ENCODE data around the gene R3HDM1. TPM values are rescaled to one million over a fixed set of nuclear protein-coding genes. Genes with fewer than 3 reads are reported as not detected.
A peak's percentile ranks its signal among the peaks of the same experiment; 100 is the strongest.
"Not testable (repeated sequence)": the region's sequence is repeated elsewhere in the genome, so short reads cannot be mapped to it uniquely, and the experiment has no call there.

Gene R3HDM1
- total and polyA plus RNA-seq, 2 experiments from 2014 or later = 9.2 to 18.9 TPM

GRCh38 chr2:135494917-135495316 lies 36.4 kb upstream of the R3HDM1 start:
- Histone ChIP-seq H3K27ac (no peak overlapping the region), H3K4me3 (no peak overlapping the region), H3K9me3 (ENCODE audit: low read depth) (no peaks in the 10 kb centered on the region), H3K79me2 (ENCODE audit: insufficient read depth) (no peaks in the 10 kb centered on the region), H3F3A (ENCODE audit: insufficient read depth) (no peaks in the 10 kb centered on the region), H3K9me2 (ENCODE audit: insufficient read depth) (no peaks in the 10 kb centered on the region), H3K4me2 (ENCODE audit: unreplicated experiment) (no peak overlapping the region), H2AFZ (no peak overlapping the region), H3K27me3 (replicated peaks; ENCODE audit: insufficient read depth) (no peaks in the 10 kb centered on the region), H3K9ac (no peak overlapping the region), H3K36me3 (ENCODE audit: low read depth) (no peaks in the 10 kb centered on the region), H4K20me1 (ENCODE audit: insufficient read depth) (no peaks in the 10 kb centered on the region), H3K4me1 (ENCODE audit: insufficient read depth) (no peaks in the 10 kb centered on the region)
- in situ Hi-C loops (cut with MboI) = no loop called here
- 79 to 81% methylated on average over 2 of the region's 2 CpGs for WGBS, 2 experiments (ENCODE audit: low coverage in 1 of 2, low lambda C conversion rate in 2 of 2, missing lambda C conversion rate in 2 of 2)
- no peak for DNase-seq
- TF ChIP-seq EZH2phosphoT487 (IDR thresholded peaks at IDR 0.05; ENCODE audit: insufficient read depth, low read depth) = no peak
- TF ChIP-seq EZH2 (IDR thresholded peaks at IDR 0.05; ENCODE audit: insufficient read depth, poor library complexity, severe bottlenecking) = no peak

- H3K9ac ChIP-seq; H3K36me3 ChIP-seq (ENCODE audit: low read depth); H3K4me2 ChIP-seq (ENCODE audit: unreplicated experiment); H3F3A ChIP-seq (ENCODE audit: insufficient read depth); H3K27me3 ChIP-seq (replicated peaks; ENCODE audit: insufficient read depth); H2AFZ ChIP-seq; H3K27ac ChIP-seq; H4K20me1 ChIP-seq (ENCODE audit: insufficient read depth); H3K9me2 ChIP-seq (ENCODE audit: insufficient read depth); H3K4me3 ChIP-seq; H3K4me1 ChIP-seq (ENCODE audit: insufficient read depth); H3K79me2 ChIP-seq (ENCODE audit: insufficient read depth); H3K9me3 ChIP-seq (ENCODE audit: low read depth); in situ Hi-C loops (cut with MboI): not testable (repeated sequence)
- 95 to 96% methylated on average over 7 of the region's 7 CpGs for WGBS, 2 experiments (ENCODE audit: low coverage in 1 of 2, low lambda C conversion rate in 2 of 2, missing lambda C conversion rate in 2 of 2)
- peak; percentile 2 for DNase-seq
Measured at GRCh38 chr2:135498588-135498987, 32.7 kb upstream of the R3HDM1 start.

GRCh38 chr2:135504811-135505210 lies 26.5 kb upstream of the R3HDM1 start:
- no peak overlapping the region for H3K27ac ChIP-seq
- H2AFZ ChIP-seq = no peak overlapping the region
- H3K9ac ChIP-seq = no peak overlapping the region
- no peaks in the 10 kb centered on the region for H3K27me3 ChIP-seq (replicated peaks; ENCODE audit: insufficient read depth)
- no peak overlapping the region for H3K4me2 ChIP-seq (ENCODE audit: unreplicated experiment)
- H3K4me1 ChIP-seq (ENCODE audit: insufficient read depth) = no peaks in the 10 kb centered on the region
- H3K4me3 ChIP-seq = no peak overlapping the region
- no peaks in the 10 kb centered on the region for H3F3A ChIP-seq (ENCODE audit: insufficient read depth)
- no peak for TF ChIP-seq EZH2phosphoT487 (IDR thresholded peaks at IDR 0.05; ENCODE audit: insufficient read depth, low read depth)
- TF ChIP-seq EZH2 (IDR thresholded peaks at IDR 0.05; ENCODE audit: insufficient read depth, poor library complexity, severe bottlenecking) = no peak
- H4K20me1 ChIP-seq (ENCODE audit: insufficient read depth) = no peaks in the 10 kb centered on the region
- no peaks in the 10 kb centered on the region for H3K36me3 ChIP-seq (ENCODE audit: low read depth)
- in situ Hi-C loops (cut with MboI) = no loop called here
- no peak for DNase-seq
- no peaks in the 10 kb centered on the region for H3K9me3 ChIP-seq (ENCODE audit: low read depth)
- H3K79me2 ChIP-seq (ENCODE audit: insufficient read depth) = no peaks in the 10 kb centered on the region
- 63 to 81% methylated on average over 1 of the region's 1 CpG for WGBS, 2 experiments (ENCODE audit: low coverage in 1 of 2, low lambda C conversion rate in 2 of 2, missing lambda C conversion rate in 2 of 2)
- no peaks in the 10 kb centered on the region for H3K9me2 ChIP-seq (ENCODE audit: insufficient read depth)

- H3K27me3 ChIP-seq (replicated peaks; ENCODE audit: insufficient read depth) = no peaks in the 10 kb centered on the region
- no peaks in the 10 kb centered on the region for H3K36me3 ChIP-seq (ENCODE audit: low read depth)
- no peak overlapping the region for H2AFZ ChIP-seq
- H3K79me2 ChIP-seq (ENCODE audit: insufficient read depth) = no peaks in the 10 kb centered on the region
- 98 to 99% methylated on average over 5 of the region's 5 CpGs for WGBS, 2 experiments (ENCODE audit: low coverage in 1 of 2, low lambda C conversion rate in 2 of 2, missing lambda C conversion rate in 2 of 2)
- in situ Hi-C loops (cut with MboI) = no loop called here
- H3K9ac ChIP-seq = no peak overlapping the region
- no peak overlapping the region for H3K4me2 ChIP-seq (ENCODE audit: unreplicated experiment)
- H4K20me1 ChIP-seq (ENCODE audit: insufficient read depth) = no peaks in the 10 kb centered on the region
- H3K9me3 ChIP-seq (ENCODE audit: low read depth) = no peaks in the 10 kb centered on the region
- no peak for DNase-seq
- H3F3A ChIP-seq (ENCODE audit: insufficient read depth) = no peaks in the 10 kb centered on the region
- TF ChIP-seq EZH2 (IDR thresholded peaks at IDR 0.05; ENCODE audit: insufficient read depth, poor library complexity, severe bottlenecking) = no peak
- H3K4me1 ChIP-seq (ENCODE audit: insufficient read depth) = no peaks in the 10 kb centered on the region
- H3K4me3 ChIP-seq = no peak overlapping the region
- no peaks in the 10 kb centered on the region for H3K9me2 ChIP-seq (ENCODE audit: insufficient read depth)
- H3K27ac ChIP-seq = no peak overlapping the region
Measured at GRCh38 chr2:135510577-135510976, 20.7 kb upstream of the R3HDM1 start.

GRCh38 chr2:135512099-135512498 lies 19.2 kb upstream of the R3HDM1 start:
- H3K4me2 ChIP-seq (ENCODE audit: unreplicated experiment) = no peak overlapping the region
- H3K27ac ChIP-seq = no peak overlapping the region
- H3K9me2 ChIP-seq (ENCODE audit: insufficient read depth) = no peaks in the 10 kb centered on the region
- H3K9me3 ChIP-seq (ENCODE audit: low read depth) = no peaks in the 10 kb centered on the region
- in situ Hi-C loops (cut with MboI) = no loop called here
- no peaks in the 10 kb centered on the region for H4K20me1 ChIP-seq (ENCODE audit: insufficient read depth)
- no peak overlapping the region for H3K9ac ChIP-seq
- H3K4me3 ChIP-seq = no peak overlapping the region
- 98 to 99% methylated on average over 2 of the region's 2 CpGs for WGBS, 2 experiments (ENCODE audit: low coverage in 1 of 2, low lambda C conversion rate in 2 of 2, missing lambda C conversion rate in 2 of 2)
- no peaks in the 10 kb centered on the region for H3K27me3 ChIP-seq (replicated peaks; ENCODE audit: insufficient read depth)
- no peak for DNase-seq
- H3K4me1 ChIP-seq (ENCODE audit: insufficient read depth) = no peaks in the 10 kb centered on the region
- no peaks in the 10 kb centered on the region for H3K36me3 ChIP-seq (ENCODE audit: low read depth)
- no peaks in the 10 kb centered on the region for H3K79me2 ChIP-seq (ENCODE audit: insufficient read depth)
- no peak for TF ChIP-seq EZH2phosphoT487 (IDR thresholded peaks at IDR 0.05; ENCODE audit: insufficient read depth, low read depth)
- no peak for TF ChIP-seq EZH2 (IDR thresholded peaks at IDR 0.05; ENCODE audit: insufficient read depth, poor library complexity, severe bottlenecking)
- no peaks in the 10 kb centered on the region for H3F3A ChIP-seq (ENCODE audit: insufficient read depth)
- no peak overlapping the region for H2AFZ ChIP-seq

Data from GM23248 (cell line).